Esophagus (tissue), 2 donors: ENCODE results near the gene HCFC1. TPM values are rescaled to one million over a fixed set of nuclear protein-coding genes. Genes with fewer than 3 reads are reported as not detected.

Source experiments
- H3K27ac ChIP-seq, 2 donors: one replicate each; pipeline ENCODE4 v1.5.1; 2013; ENCODE audit warnings: low read depth in 2 of 2, mild to moderate bottlenecking in 2 of 2, inconsistent platforms in 1 of 2, low read length in 1 of 2, moderate library complexity in 1 of 2
- H3K27me3 ChIP-seq, 2 donors: one replicate each; pipeline ENCODE4 v1.6.1; 2013; ENCODE audit warnings: low read length in 2 of 2, control low read depth in 1 of 2, mild to moderate bottlenecking in 1 of 2; ENCODE audit not compliant: insufficient read depth in 2 of 2, control insufficient read depth in 1 of 2
- H3K36me3 ChIP-seq, 2 donors: one replicate each; pipeline ENCODE4 v1.6.1; 2013; ENCODE audit warnings: low read length in 1 of 2; ENCODE audit not compliant: control insufficient read depth in 2 of 2, insufficient read depth in 2 of 2
- H3K4me1 ChIP-seq, 2 donors: one replicate each; pipeline ENCODE4 v1.6.1; 2013; ENCODE audit warnings: low read length in 1 of 2; ENCODE audit not compliant: control insufficient read depth in 2 of 2, insufficient read depth in 2 of 2
- H3K4me3 ChIP-seq, 2 donors: one replicate each; pipeline ENCODE4 v1.5.1; 2013; ENCODE audit warnings: low read length in 2 of 2, mild to moderate bottlenecking in 2 of 2, low read depth in 1 of 2, moderate library complexity in 1 of 2
- H3K9me3 ChIP-seq, 2 donors: one replicate each; pipeline ENCODE4 v1.6.1; 2013; ENCODE audit warnings: mild to moderate bottlenecking in 2 of 2, low read depth in 1 of 2, low read length in 1 of 2, moderate library complexity in 1 of 2; ENCODE audit not compliant: control insufficient read depth in 2 of 2, insufficient read depth in 1 of 2
- WGBS, 2 donors: extraction: QIAGEN DNeasy Blood & Tissue Kit; methylation state at CpG; one replicate each; pipeline ENCODE4 v1.1.7; 2013; 5-methylcytosine and 5-hydroxymethylcytosine counted together
- polyA plus RNA-seq, 2 donors: library from polyadenylated mRNA; stranded (reverse); fragments of 200-250 nt; gene quantifications; one replicate each; pipeline ENCODE4 v1.2.3, GENCODE V29; 2013
- donor health status: healthy with polysubstance abuse.
- donor health status: Bipolar disorder and iron deficiency.

Gene HCFC1
- polyA plus RNA-seq, 2 donors = 13.0 to 15.9 TPM

DNA sequence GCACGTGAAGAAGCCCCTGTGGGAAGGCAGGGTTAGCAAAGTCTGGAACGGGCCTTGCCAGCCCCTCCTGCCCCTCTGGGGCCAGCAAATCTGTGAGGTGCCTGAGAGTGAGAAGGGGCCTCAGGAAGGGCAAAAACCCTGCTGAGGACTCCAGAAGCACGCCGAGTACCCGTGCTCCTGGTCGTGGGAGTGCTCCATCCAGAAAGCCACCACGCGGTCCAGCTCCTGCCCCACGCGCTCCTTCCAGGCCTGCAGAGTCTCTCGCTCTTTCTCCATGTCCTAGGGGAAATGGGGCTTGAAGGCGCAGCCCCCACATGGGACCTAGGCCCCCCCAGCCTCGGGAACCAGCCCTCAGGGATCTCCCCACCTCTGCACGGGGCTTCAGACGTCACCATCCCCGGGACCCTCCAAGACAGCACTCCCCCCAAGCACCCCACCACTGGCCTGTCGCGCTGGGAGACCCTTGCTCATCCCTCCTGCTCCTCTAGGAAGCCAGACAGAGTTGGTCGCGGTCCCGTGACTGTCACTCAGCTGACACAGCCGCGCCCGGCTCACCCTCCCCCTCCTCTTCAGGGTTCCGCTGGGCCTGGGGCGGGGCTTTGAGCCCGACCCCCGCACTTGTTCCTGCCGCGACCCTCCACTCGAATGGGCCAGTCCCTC, 27.3 kb downstream of the HCFC1 start, which contains the start of gene RENBP:
Gene RENBP (minus strand): TSS at position 504 of the 660 bp plus-strand sequence. CDS start 33 bp downstream, at position 471.
- Histone ChIP-seq H3K9me3 (no peaks in the 10 kb centered on the region), H3K36me3 (peaks cover 0 to 5% of the 10 kb centered on the region in 2 donors), H3K27me3 (no peaks in the 10 kb centered on the region), H3K27ac (no peak within 1 kb of the TSS), H3K4me1 (no peaks in the 10 kb centered on the region), H3K4me3 (peak within 1 kb of the TSS in 1 of 2 donors; percentile 15)
- WGBS, 2 donors = 29 to 35% methylated on average over 28 to 31 of the region's 31 CpGs

DNA sequence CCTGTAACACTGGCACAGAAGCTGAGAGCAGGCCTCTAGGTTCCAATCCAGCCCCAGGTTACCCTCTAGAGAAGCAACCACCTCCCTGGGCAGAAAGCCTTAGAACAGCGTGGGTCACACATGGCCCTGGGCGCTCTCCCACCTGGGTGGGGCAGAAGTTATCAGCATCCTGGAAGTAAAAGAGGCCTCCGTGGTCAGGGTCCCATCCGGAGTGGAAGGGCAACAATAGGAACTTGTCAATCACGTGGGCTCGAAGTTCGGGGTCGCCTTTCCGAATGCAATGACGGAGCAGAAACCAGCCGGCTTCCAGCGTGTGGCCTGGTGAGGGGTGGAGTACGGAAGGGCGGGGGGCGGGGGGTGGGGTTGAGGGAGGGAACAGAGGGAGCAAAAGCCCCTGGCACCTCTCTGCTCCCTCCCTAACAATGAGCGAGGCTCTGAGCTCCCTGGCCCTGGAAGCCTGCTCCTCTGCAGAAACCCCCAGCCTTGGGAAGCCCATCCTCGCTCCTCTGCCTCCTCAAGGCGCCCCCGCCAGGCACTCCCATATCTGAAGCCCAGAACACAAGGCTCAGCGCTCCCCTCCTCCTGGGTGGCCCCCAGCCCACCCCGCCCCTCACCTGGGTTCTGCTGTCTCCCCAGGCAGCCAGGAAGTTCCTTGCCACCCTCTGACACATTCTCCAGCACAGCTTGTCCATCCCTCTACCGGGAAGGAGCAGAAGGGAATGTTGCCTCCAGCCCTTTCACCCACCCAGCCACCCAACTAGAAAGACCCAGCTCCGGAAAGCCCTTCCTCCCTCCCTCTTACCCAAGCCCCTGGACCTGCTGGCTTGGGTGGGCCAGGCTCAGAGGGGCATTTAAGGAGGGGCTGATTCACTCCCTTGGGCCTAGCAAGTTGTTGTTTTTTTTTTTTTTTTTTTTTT, 30.0 kb downstream of the HCFC1 start:
- no peak overlapping the region for H3K4me3 ChIP-seq

DNA sequence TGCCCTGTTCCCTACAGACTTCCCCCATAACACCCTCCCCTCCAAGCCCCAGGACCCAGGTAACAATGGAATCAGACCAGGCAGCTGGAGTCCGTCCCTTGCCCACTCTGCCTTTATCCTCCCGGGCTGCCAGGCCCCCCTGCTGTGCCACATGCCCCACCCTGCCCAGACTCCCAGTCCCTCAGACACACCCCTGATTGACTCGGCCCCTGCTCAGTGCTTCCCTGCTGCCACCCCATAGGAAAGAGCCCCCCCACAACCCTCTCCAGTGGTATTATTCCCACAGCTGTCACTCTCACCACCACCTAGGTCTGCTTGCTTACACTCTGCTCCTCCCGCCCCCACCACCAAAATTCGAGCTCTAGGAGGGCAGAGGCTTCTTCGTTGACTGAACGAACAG, 32.0 kb downstream of the HCFC1 start:
- Histone ChIP-seq H3K4me3 (no peak overlapping the region), H3K27ac (no peak overlapping the region)
- WGBS, 2 donors = 61 to 68% methylated on average over 7 of the region's 7 CpGs

More for the DNA sequence above, 30.0 kb downstream of the HCFC1 start:
- Histone ChIP-seq H3K27ac (no peak overlapping the region), H3K4me1 (no peaks in the 10 kb centered on the region), H3K36me3 (no peaks in the 10 kb centered on the region), H3K27me3 (no peaks in the 10 kb centered on the region), H3K9me3 (no peaks in the 10 kb centered on the region)
- WGBS, 2 donors = 38 to 47% methylated on average over 23 of the region's 23 CpGs

DNA sequence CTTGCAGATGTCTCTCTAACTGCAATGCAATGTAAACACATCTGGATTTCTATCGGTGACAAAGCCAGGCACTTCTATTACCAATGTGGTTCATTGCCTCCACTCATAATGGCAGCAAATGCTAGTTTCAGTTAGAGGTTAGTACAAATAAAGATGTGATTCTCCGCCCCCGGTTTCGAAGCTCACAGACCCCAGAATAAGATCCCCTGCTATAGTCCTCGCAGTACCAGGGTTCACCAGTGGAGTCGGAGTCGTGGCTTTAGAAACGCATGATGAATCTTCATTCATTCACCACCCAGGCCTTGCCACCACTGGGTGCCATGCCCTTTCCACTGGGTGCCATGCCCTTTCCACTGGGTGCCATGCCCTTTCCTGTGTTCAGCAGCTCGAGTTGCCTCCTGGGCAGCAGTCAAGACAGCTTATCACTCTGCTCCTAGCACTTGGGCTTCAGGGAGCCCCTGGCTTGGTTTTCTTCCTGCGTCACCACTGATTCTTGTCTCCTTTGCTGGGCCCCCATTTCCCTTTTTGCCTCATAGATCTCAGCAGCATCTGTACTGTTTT, 33.3 kb downstream of the HCFC1 start:
- H3K36me3 ChIP-seq = no peaks in the 10 kb centered on the region

More for the DNA sequence above, 32.0 kb downstream of the HCFC1 start:
- Histone ChIP-seq H3K4me1 (peaks cover 0 to 4% of the 10 kb centered on the region in 2 donors), H3K27me3 (no peaks in the 10 kb centered on the region), H3K36me3 (no peaks in the 10 kb centered on the region), H3K9me3 (no peaks in the 10 kb centered on the region)

DNA sequence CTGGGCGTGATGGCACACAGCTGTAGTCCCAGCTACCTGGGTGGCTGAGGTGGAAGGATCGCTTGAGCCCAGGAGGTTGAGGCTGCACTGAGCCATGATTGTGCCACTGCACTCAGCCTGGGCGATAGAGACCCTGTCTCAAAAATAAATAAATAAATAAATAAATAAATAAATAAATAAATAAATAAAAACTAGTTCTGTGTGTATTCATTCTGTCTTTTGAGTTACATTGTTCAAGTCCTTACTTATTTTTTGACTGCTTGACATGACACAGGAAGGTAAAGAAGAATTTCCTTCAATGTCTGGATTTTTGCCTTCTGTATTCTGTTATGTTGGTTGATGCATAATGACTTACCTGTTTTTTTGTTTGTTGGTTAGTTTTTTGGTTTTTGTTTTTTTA, 34.6 kb downstream of the HCFC1 start:
- no peak overlapping the region for H3K27ac ChIP-seq
- WGBS, 2 donors = 91 to 92% methylated on average over 3 of the region's 3 CpGs
- H3K4me3 ChIP-seq = no peak overlapping the region
- H3K27me3 ChIP-seq = no peaks in the 10 kb centered on the region
- peaks cover 0 to 4% of the 10 kb centered on the region in 2 donors for H3K4me1 ChIP-seq
- H3K36me3 ChIP-seq = peaks cover 0 to under 1% of the 10 kb centered on the region in 2 donors
- H3K9me3 ChIP-seq = no peaks in the 10 kb centered on the region

More for the DNA sequence above, 33.3 kb downstream of the HCFC1 start:
- Histone ChIP-seq H3K27me3 (no peaks in the 10 kb centered on the region), H3K4me1 (peaks cover 0 to 4% of the 10 kb centered on the region in 2 donors), H3K9me3 (no peaks in the 10 kb centered on the region), H3K27ac (no peak overlapping the region), H3K4me3 (no peak overlapping the region)
- WGBS, 2 donors = 72 to 81% methylated on average over 10 of the region's 10 CpGs

DNA sequence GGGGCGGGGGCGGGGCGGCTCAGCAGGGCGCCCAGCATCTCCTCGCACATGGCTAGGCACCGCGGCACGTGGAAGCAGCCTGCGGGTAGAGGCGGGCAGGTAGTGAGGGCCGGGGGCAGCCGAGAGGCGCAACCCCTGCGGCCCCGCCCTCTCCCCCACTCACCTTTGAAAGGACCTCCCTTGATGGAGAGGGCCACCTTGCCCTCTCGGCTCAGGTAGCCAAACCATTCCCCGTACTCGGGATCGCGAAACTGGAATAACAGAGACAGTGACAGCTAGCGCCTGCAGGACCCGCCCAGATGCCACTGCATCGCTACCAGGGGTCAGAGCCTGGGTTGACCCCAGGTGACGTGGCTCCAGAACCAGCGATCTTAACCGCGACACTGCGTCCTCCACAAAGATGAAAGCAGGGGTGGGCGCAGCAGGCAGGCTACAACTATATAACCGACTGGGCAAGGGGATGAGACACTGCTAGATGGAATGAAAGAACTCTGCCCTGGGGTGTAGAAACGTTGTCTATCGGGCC, 36.2 kb downstream of the HCFC1 start:
- peak overlapping the region; percentile 33 to 74 for H3K4me3 ChIP-seq
- no peaks in the 10 kb centered on the region for H3K27me3 ChIP-seq
- peaks cover 0 to 15% of the 10 kb centered on the region in 2 donors for H3K36me3 ChIP-seq
- H3K27ac ChIP-seq = no peak overlapping the region
- WGBS, 2 donors = 6 to 33% methylated on average over 26 to 28 of the region's 32 CpGs
- H3K9me3 ChIP-seq = no peaks in the 10 kb centered on the region
- H3K4me1 ChIP-seq = peaks cover 0 to 4% of the 10 kb centered on the region in 2 donors

DNA sequence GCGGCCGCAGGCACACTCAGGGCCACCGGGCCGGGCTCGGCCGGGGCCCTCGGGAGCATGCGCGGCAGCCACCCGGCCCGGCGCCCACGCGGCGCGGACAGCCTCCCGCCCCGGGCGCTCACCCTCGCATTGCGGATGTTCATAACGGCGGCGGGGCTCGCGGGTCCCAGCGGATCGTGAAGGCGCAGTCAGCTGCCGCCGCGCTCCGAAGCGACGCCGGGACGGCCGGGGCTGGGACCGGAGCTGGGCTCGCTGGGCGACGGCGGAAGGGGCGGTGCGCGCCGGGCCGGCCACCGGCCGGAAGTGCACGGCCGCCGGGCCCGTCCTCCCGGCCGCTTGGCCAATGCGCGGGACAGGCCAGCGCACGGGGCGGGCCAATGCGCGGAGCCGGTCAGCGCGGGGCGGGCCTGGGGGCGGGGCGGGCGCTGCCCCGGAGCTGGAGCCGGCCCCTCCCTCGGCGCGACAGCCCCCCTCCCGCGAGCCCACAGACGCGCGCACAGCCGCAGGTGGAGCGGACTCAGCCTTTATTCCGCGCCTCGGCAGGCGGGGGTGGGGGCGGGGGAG, 36.8 kb downstream of the HCFC1 start, which contains the start of gene NAA10:
Gene NAA10 (minus strand): TSS at position 276 of the 564 bp plus-strand sequence. CDS start 133 bp downstream, at position 143.
- WGBS, 2 donors = 1 to 10% methylated on average over 46 to 80 of the region's 87 CpGs
- peak within 1 kb of the TSS; percentile 59 to 62 for H3K27ac ChIP-seq
- H3K4me3 ChIP-seq = peak within 1 kb of the TSS; percentile 74 to 79

DNA sequence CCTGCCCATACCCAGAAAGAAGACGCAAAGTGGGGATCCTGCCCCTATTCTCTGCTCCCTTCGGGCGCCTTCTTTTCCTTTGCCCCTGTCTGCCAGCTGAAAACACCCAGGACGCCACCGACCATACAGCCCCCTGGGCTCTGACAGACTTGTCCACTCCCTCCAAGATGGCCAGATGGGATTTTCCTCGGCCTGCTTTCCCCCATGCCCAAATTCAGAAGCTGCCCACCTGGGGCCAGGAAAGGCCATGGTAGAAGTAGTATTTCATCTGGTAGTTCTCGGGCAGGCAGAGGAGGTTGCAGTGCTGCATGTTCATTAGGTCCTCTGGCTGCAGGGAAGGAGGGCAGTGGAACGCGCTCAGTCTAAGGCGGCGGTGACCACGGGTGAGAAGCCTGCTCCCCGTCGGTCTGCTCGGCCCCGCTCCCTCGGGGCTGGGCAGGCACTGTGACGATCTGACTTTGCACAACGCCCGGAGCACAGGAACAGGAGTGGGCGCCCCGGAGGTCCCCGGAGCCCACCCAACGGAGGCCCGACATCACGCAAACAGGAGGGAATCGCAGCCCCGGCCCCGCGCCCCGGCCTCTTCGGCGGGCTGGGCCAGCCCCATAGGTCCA, 37.4 kb downstream of the HCFC1 start:
- H3K27ac ChIP-seq = peak overlapping the region; percentile 59 to 62
- H3K27me3 ChIP-seq = no peaks in the 10 kb centered on the region
- peaks cover 0 to 21% of the 10 kb centered on the region in 2 donors for H3K36me3 ChIP-seq
- peaks cover 0 to 6% of the 10 kb centered on the region in 2 donors for H3K4me1 ChIP-seq
- peak overlapping the region; percentile 74 to 79 for H3K4me3 ChIP-seq
- H3K9me3 ChIP-seq = no peaks in the 10 kb centered on the region
- WGBS, 2 donors = 4 to 28% methylated on average over 28 to 33 of the region's 33 CpGs

More for the DNA sequence above, 36.8 kb downstream of the HCFC1 start, which contains the start of gene NAA10:
- Histone ChIP-seq H3K9me3 (no peaks in the 10 kb centered on the region), H3K36me3 (peaks cover 0 to 19% of the 10 kb centered on the region in 2 donors), H3K27me3 (no peaks in the 10 kb centered on the region), H3K4me1 (peaks cover 0 to 4% of the 10 kb centered on the region in 2 donors)
